Stimulated activated CD8-positive, alpha-beta memory T cell treated with anti-CD3 and anti-CD28 coated beads, Interleukin-15, amount 100 ng/mL, for 4 hours (primary cell): ENCODE data around the gene GNG14.
"Not testable (repeated sequence)": the region's sequence is repeated elsewhere in the genome, so short reads cannot be mapped to it uniquely, and the experiment has no call there.

Experiments used
- DNase-seq, 2 donors: peaks; one replicate each; pipeline ENCODE4 v3.0.0-alpha.2; 2020; ENCODE audit warnings: low read depth in 2 of 2

The GNG14 gene

GRCh38 chr19:12667731-12668302 is 20.0 kb upstream of the GNG14 start:
- no peak for DNase-seq

DNA sequence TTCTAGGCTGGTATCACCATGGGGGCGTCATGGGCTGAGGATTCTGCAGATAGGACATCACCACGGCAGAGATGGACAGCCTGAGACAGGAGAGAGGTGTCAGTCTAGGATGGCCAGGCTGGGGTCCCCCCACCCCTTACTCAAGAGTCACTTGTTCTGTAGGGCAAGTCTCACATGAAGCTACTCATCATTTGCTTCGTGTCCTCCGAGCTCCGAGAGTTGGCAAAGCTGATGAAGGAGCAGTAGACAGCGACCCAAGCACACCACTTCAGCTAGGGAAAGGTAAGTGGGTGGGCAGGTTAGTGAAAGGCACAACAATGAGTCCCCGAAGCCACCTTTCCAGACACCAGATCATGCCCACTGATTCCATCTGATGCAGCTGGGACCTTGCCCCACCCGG is 19.5 kb upstream of the GNG14 start:
- no peak for DNase-seq

DNA sequence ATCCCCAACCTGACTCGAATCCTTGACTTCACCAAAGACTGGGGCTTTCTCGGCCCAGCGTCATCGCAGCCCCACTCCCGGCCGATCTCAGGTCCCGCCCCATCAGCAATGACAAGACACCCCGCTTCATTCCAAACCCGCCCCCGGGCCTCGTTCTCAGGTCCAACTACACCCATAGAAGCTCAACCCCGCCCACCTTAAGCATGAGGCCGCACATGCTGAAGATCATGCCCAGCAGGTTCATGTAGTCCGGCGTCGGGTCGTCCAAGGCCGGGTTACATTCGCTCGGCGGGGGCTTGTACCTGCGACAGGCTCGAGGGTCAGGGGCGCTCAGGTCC is 18.9 kb upstream of the GNG14 start:
- peak; percentile 44 to 49 for DNase-seq

- peak; percentile 50 to 51 for DNase-seq
Measured at GRCh38 chr19:12669270-12670158, 18.3 kb upstream of the GNG14 start.

DNA sequence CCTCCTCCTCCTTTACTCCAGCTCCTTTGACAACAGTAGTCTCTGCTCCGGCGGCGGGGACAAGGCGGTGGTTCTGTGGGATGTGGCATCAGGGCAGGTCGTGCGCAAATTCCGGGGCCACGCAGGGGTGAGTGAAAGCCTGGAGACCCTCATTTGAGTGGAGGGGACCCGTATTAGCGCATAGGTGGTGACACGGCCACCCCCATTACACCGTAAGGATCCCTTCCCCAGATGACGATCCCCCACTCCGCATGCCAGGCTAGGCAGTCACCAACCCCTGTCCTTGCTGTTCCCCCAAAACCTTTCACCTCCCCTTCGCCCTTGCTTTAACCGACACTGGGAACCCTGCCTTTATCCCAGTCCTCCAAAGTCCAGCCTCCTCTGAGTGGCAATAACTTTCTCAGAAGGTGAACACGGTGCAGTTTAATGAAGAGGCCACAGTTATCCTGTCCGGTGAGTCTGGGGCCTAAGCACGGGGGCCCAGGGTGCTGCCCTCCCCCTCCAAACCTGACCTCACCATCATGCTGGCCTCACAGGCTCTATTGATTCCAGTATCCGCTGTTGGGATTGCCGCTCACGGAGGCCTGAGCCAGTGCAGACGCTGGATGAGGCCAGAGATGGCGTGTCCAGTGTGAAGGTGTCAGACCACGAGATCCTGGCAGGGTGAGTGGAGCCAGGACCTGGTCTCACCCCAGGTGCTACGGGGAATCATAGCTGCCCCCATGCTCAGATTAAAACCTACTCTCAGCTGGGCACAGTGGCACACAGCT is 17.5 kb upstream of the GNG14 start:
- no peak for DNase-seq

- DNase-seq: no peak
Measured at GRCh38 chr19:12672744-12673143, 15.1 kb upstream of the GNG14 start.

DNA sequence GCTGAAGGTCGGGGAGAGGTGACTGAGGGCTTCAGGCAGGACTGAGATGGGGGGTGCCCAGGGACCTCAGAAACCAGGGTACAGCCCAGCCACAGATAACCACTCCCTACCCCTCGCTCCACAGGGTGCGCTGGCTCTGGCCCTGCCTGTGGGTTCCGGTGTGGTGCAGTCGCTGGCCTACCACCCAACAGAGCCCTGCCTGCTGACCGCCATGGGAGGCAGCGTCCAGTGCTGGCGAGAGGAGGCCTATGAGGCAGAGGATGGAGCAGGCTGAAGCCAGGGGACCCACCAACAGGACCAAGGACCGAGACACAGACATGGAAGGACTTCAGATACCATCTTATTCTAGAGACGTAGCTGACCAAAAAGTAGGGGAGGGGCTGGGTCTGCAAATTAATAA is 12.4 kb upstream of the GNG14 start:
- no peak for DNase-seq

DNA sequence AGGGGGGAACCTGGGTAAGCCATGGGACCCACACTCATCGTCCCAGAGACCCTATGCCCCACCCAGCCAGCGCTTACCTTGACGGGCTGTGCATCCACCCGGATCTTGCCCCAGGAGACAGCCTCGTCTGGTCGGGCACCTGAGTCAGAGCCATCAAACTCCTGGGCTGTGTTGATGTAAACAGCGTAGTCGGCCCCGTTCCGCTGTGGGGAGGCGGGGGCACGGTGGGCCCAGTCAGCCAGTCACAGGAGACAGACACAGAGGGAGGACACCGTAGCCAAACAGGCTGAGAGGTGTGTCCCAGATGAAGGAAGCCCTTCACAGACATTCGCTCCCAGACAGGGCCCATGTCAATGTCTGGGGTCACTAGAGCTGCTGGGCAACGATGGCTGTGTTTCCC is 11.9 kb upstream of the GNG14 start:
- DNase-seq: no peak

GRCh38 chr19:12676384-12676792 is 11.4 kb upstream of the GNG14 start:
- peak; percentile 57 to 76 for DNase-seq

GRCh38 chr19:12676928-12677327 is 10.9 kb upstream of the GNG14 start:
- DNase-seq: no peak

GRCh38 chr19:12678039-12678438 is 9.8 kb upstream of the GNG14 start:
- not testable (repeated sequence) for DNase-seq

DNA sequence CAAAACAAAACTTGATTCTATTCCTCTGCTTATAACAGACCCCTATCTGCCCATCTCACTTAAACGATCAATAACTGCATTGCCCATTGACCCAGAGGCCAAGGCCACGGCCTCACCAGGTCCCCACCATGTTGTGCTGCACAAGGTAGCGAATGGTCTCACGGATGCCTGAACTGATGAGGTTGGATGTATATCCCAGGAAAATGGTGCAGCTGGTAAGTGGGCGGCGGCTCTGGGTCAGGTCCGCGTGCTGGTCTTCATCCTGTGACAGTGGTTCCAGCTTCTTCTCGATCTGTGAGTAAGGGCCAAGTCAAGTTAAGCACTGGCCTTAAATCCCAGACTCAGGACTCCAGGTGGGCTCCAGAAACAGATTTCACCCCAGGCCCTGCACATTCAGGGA is 7.8 kb upstream of the GNG14 start:
- no peak for DNase-seq

DNA sequence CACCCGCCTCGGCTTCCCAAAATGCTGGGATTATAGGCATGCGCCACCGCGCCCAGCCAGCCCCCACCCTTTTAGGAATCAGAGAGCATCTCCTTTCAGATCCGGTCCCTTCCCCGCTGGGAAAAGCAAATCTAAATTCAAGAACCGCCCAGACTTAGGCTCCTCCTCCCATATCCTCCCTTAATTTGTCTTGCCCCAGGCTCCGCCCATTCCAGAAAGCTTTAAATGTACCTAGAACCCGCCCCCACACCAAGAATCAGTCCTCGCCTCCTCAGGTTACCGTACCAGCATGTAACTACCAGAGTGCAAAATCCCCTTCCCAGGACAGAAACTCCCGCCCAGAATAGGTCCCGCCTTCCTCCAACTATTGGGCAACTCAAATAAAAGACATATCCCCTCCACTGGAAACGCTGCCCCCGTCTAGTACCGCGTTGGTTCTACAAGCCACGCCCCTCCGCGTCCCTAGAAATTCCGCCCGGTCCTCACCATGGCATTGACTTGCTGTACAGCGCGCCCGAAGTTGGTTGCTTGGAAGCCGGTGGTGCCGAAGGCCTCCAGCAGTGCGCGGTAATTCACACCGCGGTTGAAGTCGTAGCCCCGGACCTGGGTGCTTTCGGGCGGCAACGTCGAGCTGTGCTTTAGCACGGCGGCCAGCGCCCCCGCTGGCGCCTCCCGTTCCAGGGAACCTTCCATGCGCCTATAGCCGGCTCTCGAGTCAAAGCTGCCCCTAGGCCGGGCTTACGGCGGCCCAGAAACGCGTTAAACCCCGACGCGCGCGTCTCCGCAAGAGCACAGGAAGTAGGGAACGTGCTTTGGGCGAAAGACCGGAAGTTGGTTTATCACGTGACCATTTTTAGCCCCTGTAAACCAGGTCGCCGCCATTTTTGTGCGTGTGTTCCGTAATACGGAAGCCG is 6.5 kb upstream of the GNG14 start, which contains the start of gene DHPS:
TSS of gene DHPS (minus strand) at position 807 of the 914 bp plus-strand sequence. CDS start at position 693, 114 bp downstream.
- peak; percentile 72 to 85 for DNase-seq

GRCh38 chr19:12685831-12686230 is 2.0 kb upstream of the GNG14 start:
- no peak for DNase-seq

DNA sequence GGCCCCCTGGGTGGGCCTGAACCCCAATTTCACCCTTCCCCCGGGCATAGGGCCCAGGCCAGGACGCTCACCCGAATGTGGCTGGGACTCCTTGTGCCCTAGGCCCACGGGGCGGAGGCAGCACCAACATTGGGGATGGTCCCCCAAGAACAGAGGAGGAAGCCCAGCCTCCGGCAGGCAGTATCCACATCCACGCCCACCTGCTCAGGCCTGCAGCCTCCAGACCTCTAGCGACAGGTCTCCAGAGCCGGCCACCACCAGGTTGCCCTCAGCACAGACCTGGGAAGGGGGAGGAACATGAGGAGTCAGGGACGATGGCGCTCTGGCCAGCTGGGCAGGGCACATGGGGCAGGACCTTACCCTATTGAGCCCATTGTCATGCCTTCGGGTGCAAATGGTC is 1.2 kb downstream of the GNG14 start:
- no peak for DNase-seq

DNA sequence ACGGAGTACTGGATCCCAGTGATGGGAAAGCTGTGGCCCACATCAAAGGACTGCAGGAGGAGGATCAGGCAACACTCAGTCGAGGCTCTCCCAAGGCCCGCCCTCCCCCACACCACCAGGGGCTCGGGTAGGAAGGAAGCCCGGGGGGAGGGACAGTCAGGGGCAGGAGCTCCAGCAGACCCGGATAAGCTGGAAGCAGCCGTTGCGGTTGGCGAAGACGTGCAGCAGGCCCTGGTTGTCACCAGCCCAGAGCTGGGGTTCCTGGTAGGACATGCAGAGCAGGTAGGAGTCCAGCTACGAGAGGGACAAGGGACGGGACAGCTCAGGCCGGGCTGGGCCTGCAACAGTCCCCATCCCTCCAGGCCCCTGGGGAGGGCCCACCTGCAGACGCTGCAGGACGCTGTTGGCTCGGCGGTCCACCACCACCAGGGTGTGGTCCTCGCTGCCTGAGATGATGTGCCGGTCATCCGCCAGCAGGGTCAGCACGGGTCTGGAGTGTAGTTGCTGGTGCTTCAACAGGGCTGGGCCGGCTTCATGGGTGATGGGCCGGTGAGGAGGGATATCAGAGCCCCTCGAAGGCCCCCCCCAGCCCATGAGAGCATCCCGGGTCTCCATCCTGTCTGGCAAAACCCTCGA is 1.9 kb downstream of the GNG14 start:
- no peak for DNase-seq

DNA sequence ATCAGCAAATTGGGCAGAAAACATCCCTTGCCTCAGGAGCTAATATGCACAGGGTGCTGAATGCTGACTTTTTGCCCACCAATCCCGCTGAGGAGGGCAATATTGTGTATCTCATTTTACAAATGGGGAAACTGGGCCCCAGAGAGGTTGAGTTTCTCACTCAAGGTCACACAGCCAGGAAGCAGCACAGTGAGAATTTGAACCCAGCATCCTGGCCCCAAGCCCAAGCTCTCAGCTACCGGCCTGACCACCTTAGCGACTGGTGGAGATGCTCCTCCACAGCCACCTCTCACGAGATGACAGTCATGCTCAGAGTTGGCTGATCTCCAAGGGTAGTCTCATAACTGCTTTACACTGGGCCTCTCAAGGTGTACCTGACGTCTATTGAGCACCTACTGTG is 5.2 kb downstream of the GNG14 start:
- DNase-seq: no peak

GRCh38 chr19:12694641-12695040 is 6.8 kb downstream of the GNG14 start:
- no peak for DNase-seq

- DNase-seq: no peak
Measured at GRCh38 chr19:12695096-12695495, 7.3 kb downstream of the GNG14 start.

GRCh38 chr19:12695514-12695913 is 7.7 kb downstream of the GNG14 start:
- no peak for DNase-seq

DNA sequence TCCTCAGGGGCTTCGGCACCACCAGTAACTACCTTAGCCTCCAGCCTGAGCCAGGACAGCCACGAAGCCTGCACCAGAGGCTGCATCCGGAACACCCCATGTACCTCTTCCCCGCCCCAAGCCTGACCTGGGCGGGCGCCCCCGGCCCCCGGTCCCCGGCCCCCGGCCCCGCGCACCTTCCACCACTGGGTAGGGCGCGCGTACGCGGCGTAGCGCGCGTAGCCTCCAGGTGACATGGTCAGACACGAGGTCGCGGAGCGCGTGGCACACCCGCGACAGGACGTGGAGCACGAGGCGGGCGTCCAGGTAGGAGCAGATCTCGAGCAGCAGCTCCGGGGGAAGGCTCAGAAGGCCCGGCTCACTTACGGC is 8.2 kb downstream of the GNG14 start:
- no peak for DNase-seq
